Central memory CD8-positive, alpha-beta T cell (primary cell): ENCODE data around the gene BRWD1.

ENCODE experiments used
- ATAC-seq: fragments of 150-1000 bp; cut with Tn5 transposase; replicated peaks from 2 replicates; pipeline ENCODE4 v1.10.0; 2022; ENCODE audit warnings: mild to moderate bottlenecking, moderate FRiP score, moderate number of reproducible peaks; ENCODE audit not compliant: poor library complexity, severe bottlenecking; ENCODE audit errors: extremely low read depth
- DNase-seq, 2 donors: peaks; one replicate each; pipeline ENCODE4 v3.0.0; 2021; ENCODE audit warnings: low spot score in 2 of 2
- H3K27ac Mint-ChIP-seq: one replicate; pipeline ENCODE4 v1.8.0; 2022; ENCODE audit warnings: low read depth, mild to moderate bottlenecking, moderate library complexity, mixed read lengths
- H3K27me3 Mint-ChIP-seq: one replicate; pipeline ENCODE4 v1.8.0; 2022; ENCODE audit warnings: mixed read lengths
- H3K36me3 Mint-ChIP-seq: one replicate; pipeline ENCODE4 v1.8.0; 2022; ENCODE audit warnings: mild to moderate bottlenecking, moderate library complexity, mixed read lengths; ENCODE audit not compliant: insufficient read depth
- H3K4me1 Mint-ChIP-seq: one replicate; pipeline ENCODE4 v1.8.0; 2022; ENCODE audit warnings: mixed read lengths
- H3K4me3 Mint-ChIP-seq: one replicate; pipeline ENCODE4 v1.8.0; 2022; ENCODE audit warnings: mild to moderate bottlenecking, moderate library complexity, mixed read lengths
- H3K9me3 Mint-ChIP-seq: one replicate; pipeline ENCODE4 v1.8.0; 2022; ENCODE audit warnings: mixed read lengths

The BRWD1 gene

GRCh38 chr21:39307466-39307865 is 6.0 kb downstream of the BRWD1 start:
- Mint-ChIP-seq H3K4me3 (no peak overlapping the region), H3K36me3 (peaks cover 72% of the 10 kb centered on the region), H3K27me3 (no peaks in the 10 kb centered on the region), H3K4me1 (peaks cover 39% of the 10 kb centered on the region), H3K27ac (no peak overlapping the region), H3K9me3 (no peaks in the 10 kb centered on the region)
- ATAC-seq, result no peak
- no peak for DNase-seq

DNA sequence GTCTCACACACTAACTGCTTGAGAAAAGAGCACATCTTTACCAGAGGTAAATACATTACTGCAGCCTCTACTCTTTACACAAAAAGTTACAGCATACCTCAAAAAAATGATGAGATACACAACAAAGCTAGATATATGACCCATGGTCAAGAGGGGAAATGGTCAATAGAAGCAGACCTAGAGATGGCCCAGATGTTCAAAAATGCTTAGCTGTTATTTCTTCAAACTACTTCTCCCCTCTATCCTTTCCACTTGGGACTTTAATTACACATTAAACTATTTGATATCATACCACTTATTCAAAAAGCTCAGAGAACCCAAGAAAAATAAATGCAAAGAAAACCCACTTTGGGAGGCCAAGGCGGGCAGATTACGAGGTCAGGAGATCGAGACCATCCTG is 12.8 kb downstream of the BRWD1 start:
- Mint-ChIP-seq H3K4me3 (no peak overlapping the region), H3K9me3 (no peaks in the 10 kb centered on the region), H3K4me1 (peaks cover 33% of the 10 kb centered on the region), H3K36me3 (peaks cover 55% of the 10 kb centered on the region), H3K27me3 (no peaks in the 10 kb centered on the region), H3K27ac (no peak overlapping the region)
- DNase-seq (no peak), ATAC-seq (no peak)

- H3K4me1 Mint-ChIP-seq, result peaks cover 41% of the 10 kb centered on the region
- no peak overlapping the region for H3K4me3 Mint-ChIP-seq
- no peak for DNase-seq
- peaks cover 61% of the 10 kb centered on the region for H3K36me3 Mint-ChIP-seq
- no peaks in the 10 kb centered on the region for H3K27me3 Mint-ChIP-seq
- no peaks in the 10 kb centered on the region for H3K9me3 Mint-ChIP-seq
- ATAC-seq, result no peak
- no peak overlapping the region for H3K27ac Mint-ChIP-seq
These were observed 16.5 kb downstream of the BRWD1 start for GRCh38 chr21:39296891-39297290.

GRCh38 chr21:39288987-39289386 is 24.4 kb downstream of the BRWD1 start:
- H3K27me3 Mint-ChIP-seq, result no peaks in the 10 kb centered on the region
- H3K4me3 Mint-ChIP-seq, result no peak overlapping the region
- H3K4me1 Mint-ChIP-seq, result peaks cover 40% of the 10 kb centered on the region
- ATAC-seq, result no peak
- no peaks in the 10 kb centered on the region for H3K9me3 Mint-ChIP-seq
- no peak for DNase-seq
- H3K36me3 Mint-ChIP-seq, result peaks cover 58% of the 10 kb centered on the region
- peak overlapping the region; percentile 38 for H3K27ac Mint-ChIP-seq

GRCh38 chr21:39282911-39283310 is 30.5 kb downstream of the BRWD1 start:
- no peak for ATAC-seq
- Mint-ChIP-seq H3K4me3 (no peak overlapping the region), H3K27me3 (no peaks in the 10 kb centered on the region), H3K9me3 (no peaks in the 10 kb centered on the region), H3K36me3 (peaks cover 33% of the 10 kb centered on the region), H3K27ac (no peak overlapping the region), H3K4me1 (peaks cover 28% of the 10 kb centered on the region)
- no peak for DNase-seq

- Mint-ChIP-seq H3K4me1 (peaks cover 23% of the 10 kb centered on the region), H3K4me3 (no peak overlapping the region), H3K27me3 (no peaks in the 10 kb centered on the region), H3K9me3 (no peaks in the 10 kb centered on the region), H3K36me3 (peaks cover 30% of the 10 kb centered on the region), H3K27ac (no peak overlapping the region)
- DNase-seq (no peak), ATAC-seq (no peak)
These were observed 31.6 kb downstream of the BRWD1 start for GRCh38 chr21:39281853-39282252.

DNA sequence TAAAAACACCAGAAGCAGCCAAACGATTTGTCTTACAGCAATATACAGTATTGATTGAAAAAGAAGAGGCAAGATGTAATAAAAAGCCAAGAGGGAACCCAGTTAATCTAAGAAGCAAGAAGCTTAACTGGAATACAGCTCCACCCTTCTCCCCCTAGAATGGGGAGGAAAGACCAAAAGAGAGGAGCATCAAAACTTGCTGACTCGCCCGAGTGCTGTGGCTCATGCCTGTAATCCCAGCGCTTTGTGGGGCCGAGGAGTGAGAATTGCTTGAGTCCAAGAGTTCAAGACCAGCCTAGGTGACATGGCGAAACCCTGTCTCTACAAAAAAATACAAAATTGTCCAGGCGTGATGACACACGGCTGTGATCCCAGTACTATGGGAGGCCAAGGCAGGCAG is 32.2 kb downstream of the BRWD1 start:
- Mint-ChIP-seq H3K4me3 (no peak overlapping the region), H3K27ac (no peak overlapping the region)

DNA sequence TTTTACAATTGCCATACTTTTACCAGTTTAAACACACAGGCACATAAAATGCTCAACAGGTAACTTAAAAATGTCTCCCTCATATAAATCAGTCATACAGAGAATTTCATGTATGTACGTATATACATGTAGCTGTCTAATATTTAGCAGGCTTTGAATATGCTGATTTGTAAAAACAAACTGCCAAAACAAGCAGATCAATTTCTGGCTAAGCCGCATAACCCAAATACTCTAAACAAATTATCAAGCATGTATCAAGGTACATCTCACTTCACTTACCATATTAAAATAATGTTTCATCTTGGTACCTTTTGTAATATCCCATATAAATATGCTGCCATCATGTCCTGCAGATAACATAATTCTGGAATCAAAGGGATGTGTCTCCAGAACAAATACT is 43.8 kb downstream of the BRWD1 start:
- Mint-ChIP-seq H3K27ac (no peak overlapping the region), H3K4me1 (peaks cover 7% of the 10 kb centered on the region), H3K9me3 (no peaks in the 10 kb centered on the region), H3K27me3 (no peaks in the 10 kb centered on the region), H3K36me3 (peaks cover 69% of the 10 kb centered on the region), H3K4me3 (no peak overlapping the region)
- DNase-seq (no peak), ATAC-seq (no peak)

More for the DNA sequence above, 32.2 kb downstream of the BRWD1 start:
- peaks cover 23% of the 10 kb centered on the region for H3K4me1 Mint-ChIP-seq
- peaks cover 30% of the 10 kb centered on the region for H3K36me3 Mint-ChIP-seq
- no peaks in the 10 kb centered on the region for H3K9me3 Mint-ChIP-seq
- no peaks in the 10 kb centered on the region for H3K27me3 Mint-ChIP-seq
- ATAC-seq, result no peak
- no peak for DNase-seq

DNA sequence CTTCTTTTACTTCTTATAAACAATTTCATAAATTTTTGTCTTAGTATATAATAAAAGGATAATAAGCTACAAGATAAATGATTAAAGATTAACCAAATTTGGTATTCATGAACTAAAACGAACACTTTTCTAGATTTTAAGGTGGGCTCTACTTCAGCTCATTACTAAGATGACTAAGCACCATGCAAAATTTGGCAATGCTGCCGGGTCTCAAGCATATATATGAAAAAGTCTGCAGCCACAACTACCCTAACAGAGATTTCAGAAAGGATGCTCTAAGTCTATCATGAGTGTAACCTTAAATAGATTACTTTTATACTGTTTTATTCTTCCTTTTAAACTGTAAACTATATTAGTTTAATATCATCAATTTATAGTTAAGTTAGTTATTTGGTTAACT is 47.8 kb downstream of the BRWD1 start:
- DNase-seq (no peak), ATAC-seq (no peak)
- Mint-ChIP-seq H3K27me3 (no peaks in the 10 kb centered on the region), H3K36me3 (peaks cover 65% of the 10 kb centered on the region), H3K4me1 (peaks cover 18% of the 10 kb centered on the region), H3K4me3 (no peak overlapping the region), H3K9me3 (no peaks in the 10 kb centered on the region), H3K27ac (no peak overlapping the region)

GRCh38 chr21:39263372-39263771 is 50.1 kb downstream of the BRWD1 start:
- H3K4me1 Mint-ChIP-seq, result peaks cover 17% of the 10 kb centered on the region
- no peak for DNase-seq
- ATAC-seq, result no peak
- no peak overlapping the region for H3K4me3 Mint-ChIP-seq
- H3K27ac Mint-ChIP-seq, result no peak overlapping the region
- no peaks in the 10 kb centered on the region for H3K9me3 Mint-ChIP-seq
- peaks cover 59% of the 10 kb centered on the region for H3K36me3 Mint-ChIP-seq
- no peaks in the 10 kb centered on the region for H3K27me3 Mint-ChIP-seq

DNA sequence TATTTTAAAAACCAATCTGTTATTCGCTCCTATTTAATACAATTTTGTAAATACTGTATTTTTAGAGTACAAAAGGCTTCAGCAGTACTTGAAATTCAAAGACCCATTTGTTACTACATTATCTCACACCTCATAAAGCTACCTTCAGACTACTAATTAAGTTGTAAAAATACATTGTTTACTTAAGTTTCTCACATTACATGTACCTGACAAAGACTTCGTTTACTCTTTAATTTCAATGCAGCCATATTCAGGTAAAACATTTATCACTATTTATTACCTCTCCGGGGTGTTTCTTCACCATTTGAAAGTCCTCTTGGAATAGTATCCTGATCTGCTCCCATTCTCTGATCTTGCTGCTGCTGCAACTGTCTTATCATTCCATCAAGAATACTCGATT is 55.2 kb downstream of the BRWD1 start:
- H3K4me1 Mint-ChIP-seq, result peaks cover 20% of the 10 kb centered on the region
- ATAC-seq (no peak), DNase-seq (no peak)
- H3K36me3 Mint-ChIP-seq, result peaks cover 48% of the 10 kb centered on the region
- no peak overlapping the region for H3K27ac Mint-ChIP-seq
- no peaks in the 10 kb centered on the region for H3K9me3 Mint-ChIP-seq
- H3K4me3 Mint-ChIP-seq, result no peak overlapping the region
- no peaks in the 10 kb centered on the region for H3K27me3 Mint-ChIP-seq

DNA sequence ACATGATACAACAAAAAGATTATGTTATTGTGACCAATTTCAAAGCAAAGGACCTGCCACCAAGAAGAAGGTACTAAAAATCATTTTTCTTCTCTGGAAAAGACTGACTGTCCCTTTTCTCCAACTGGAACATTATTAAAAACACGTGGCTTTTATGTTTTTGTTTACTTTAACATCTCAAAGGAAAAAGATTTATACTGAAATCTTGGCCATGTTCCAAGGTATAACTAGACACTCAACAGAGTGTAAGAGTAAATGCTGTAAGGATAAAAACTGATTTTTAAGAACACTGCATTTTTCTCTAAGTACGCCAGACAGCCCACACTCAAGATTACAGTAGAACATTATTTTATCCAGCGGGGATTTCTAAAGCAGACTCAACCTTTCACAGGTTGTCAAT is 62.1 kb downstream of the BRWD1 start:
- Mint-ChIP-seq H3K27me3 (no peaks in the 10 kb centered on the region), H3K4me3 (no peak overlapping the region), H3K9me3 (no peaks in the 10 kb centered on the region), H3K27ac (no peak overlapping the region), H3K36me3 (peaks cover 59% of the 10 kb centered on the region), H3K4me1 (peaks cover 8% of the 10 kb centered on the region)
- DNase-seq, result no peak
- ATAC-seq, result no peak

DNA sequence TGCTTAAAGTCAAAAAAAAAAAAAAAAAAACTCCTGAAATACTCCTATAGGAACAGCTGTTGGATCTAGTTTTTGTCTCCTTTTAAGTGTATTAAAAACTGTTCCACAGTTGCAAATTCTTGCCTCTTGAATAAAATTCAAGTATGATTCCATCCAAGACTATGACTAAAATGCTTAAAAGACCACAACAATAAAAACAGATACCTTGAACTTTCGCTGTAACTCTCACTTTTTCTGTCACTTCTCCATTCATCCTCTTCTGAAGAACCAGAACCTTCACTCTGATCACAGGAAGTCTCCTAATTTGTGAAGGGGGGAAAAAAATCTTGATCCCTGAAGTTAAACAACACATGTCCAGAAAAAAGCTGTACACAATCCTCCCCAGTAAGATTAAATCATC is 75.2 kb downstream of the BRWD1 start:
- Mint-ChIP-seq H3K9me3 (no peaks in the 10 kb centered on the region), H3K27me3 (no peaks in the 10 kb centered on the region), H3K4me1 (peaks cover 40% of the 10 kb centered on the region), H3K36me3 (peaks cover 48% of the 10 kb centered on the region), H3K27ac (peak overlapping the region; percentile 60), H3K4me3 (no peak overlapping the region)
- ATAC-seq (no peak), DNase-seq (no peak)

- H3K4me3 Mint-ChIP-seq, result no peak overlapping the region
- peaks cover 50% of the 10 kb centered on the region for H3K36me3 Mint-ChIP-seq
- peak overlapping the region; percentile 16 for H3K27ac Mint-ChIP-seq
- no peaks in the 10 kb centered on the region for H3K27me3 Mint-ChIP-seq
- DNase-seq (no peak), ATAC-seq (no peak)
- no peaks in the 10 kb centered on the region for H3K9me3 Mint-ChIP-seq
- H3K4me1 Mint-ChIP-seq, result peaks cover 15% of the 10 kb centered on the region
These were observed 80.6 kb downstream of the BRWD1 start for GRCh38 chr21:39232861-39233291.
